Ovary (tissue), 3 donors: ENCODE results near the gene TBPL1.

Experiments
- CTCF ChIP-seq, 3 donors: fragments of 450-650 bp in 2 of 3; fragments of 200-600 bp in 1 of 3; IDR thresholded peaks; one replicate each; pipeline versions ENCODE4 v1.5.1 to v1.8.0; 2016 to 2022; ENCODE audit warnings: antibody characterized with exemption in 3 of 3, mild to moderate bottlenecking in 1 of 3
- POLR2A ChIP-seq: fragments of 450-650 bp; IDR thresholded peaks from one replicate; pipeline ENCODE4 v1.6.1; 2017; ENCODE audit warnings: antibody characterized with exemption, mild to moderate bottlenecking, moderate library complexity
- donor health status: DM: no; HTN: no; CAD: no.

- no peak for TF ChIP-seq CTCF (IDR thresholded peaks at IDR 0.05)
- no peak for TF ChIP-seq POLR2A
These were observed 49.2 kb upstream of the TBPL1 start for GRCh38 chr6:133903855-133904254.
